Measurements from ENCODE around the gene PEAK1. TPM values are rescaled to one million over a fixed set of nuclear protein-coding genes. Genes with fewer than 3 reads are reported as not detected.

The PEAK1 gene
- total RNA-seq, 1 donor from 2014 or later: 34.2 TPM

- Mint-ChIP-seq H3K9me3 (no peaks in the 10 kb centered on the region), H3K27ac (no peak overlapping the region), H3K27me3 (no peaks in the 10 kb centered on the region), H3K36me3 (ENCODE audit: low read depth) (no peaks in the 10 kb centered on the region), H3K4me3 (no peak overlapping the region), H3K4me1 (peaks cover 39% of the 10 kb centered on the region)
- TF ChIP-seq, protein P1, sequence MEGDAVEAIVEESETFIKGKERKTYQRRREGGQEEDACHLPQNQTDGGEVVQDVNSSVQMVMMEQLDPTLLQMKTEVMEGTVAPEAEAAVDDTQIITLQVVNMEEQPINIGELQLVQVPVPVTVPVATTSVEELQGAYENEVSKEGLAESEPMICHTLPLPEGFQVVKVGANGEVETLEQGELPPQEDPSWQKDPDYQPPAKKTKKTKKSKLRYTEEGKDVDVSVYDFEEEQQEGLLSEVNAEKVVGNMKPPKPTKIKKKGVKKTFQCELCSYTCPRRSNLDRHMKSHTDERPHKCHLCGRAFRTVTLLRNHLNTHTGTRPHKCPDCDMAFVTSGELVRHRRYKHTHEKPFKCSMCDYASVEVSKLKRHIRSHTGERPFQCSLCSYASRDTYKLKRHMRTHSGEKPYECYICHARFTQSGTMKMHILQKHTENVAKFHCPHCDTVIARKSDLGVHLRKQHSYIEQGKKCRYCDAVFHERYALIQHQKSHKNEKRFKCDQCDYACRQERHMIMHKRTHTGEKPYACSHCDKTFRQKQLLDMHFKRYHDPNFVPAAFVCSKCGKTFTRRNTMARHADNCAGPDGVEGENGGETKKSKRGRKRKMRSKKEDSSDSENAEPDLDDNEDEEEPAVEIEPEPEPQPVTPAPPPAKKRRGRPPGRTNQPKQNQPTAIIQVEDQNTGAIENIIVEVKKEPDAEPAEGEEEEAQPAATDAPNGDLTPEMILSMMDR (IDR thresholded peaks at IDR 0.05): no peak
- intact Hi-C loops (cut with micrococcal nuclease): no loop called here
- DNase-seq: no peak
- no peak for ATAC-seq (ENCODE audit: low read depth)
- CTCF ChIA-PET: no interaction called here
- POLR2A ChIA-PET: no interaction called here
Measured at GRCh38 chr15:77384589-77385359, 35.1 kb downstream of the PEAK1 start.

DNA sequence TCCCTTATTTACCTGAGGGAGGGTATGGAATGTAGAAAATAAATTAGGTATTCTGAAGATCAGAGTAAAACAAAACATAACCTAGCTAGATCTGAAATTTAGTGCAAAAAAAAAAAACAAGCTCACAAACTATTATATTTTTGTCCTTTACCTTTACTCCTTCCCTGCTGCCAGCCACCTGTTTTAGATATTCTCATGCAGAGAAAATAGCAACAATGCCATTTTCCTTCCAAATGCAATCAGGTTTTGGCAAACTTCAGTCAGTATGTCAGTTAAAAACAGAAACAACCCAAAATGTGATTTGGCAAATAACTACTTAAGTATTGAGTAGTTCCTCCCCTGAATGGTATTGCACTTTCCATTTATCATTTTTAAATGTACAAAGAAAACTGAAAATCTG, 35.8 kb downstream of the PEAK1 start:
- TF ChIP-seq, protein P1 (IDR thresholded peaks at IDR 0.05): no peak
- POLR2A ChIA-PET: no interaction called here
- no peak for DNase-seq
- Mint-ChIP-seq H3K27me3 (no peaks in the 10 kb centered on the region), H3K9me3 (no peaks in the 10 kb centered on the region), H3K4me1 (peaks cover 32% of the 10 kb centered on the region), H3K27ac (no peak overlapping the region), H3K4me3 (no peak overlapping the region), H3K36me3 (ENCODE audit: low read depth) (no peaks in the 10 kb centered on the region)
- intact Hi-C loops (cut with micrococcal nuclease): no loop called here
- CTCF ChIA-PET: no interaction called here
- no peak for ATAC-seq (ENCODE audit: low read depth)

DNA sequence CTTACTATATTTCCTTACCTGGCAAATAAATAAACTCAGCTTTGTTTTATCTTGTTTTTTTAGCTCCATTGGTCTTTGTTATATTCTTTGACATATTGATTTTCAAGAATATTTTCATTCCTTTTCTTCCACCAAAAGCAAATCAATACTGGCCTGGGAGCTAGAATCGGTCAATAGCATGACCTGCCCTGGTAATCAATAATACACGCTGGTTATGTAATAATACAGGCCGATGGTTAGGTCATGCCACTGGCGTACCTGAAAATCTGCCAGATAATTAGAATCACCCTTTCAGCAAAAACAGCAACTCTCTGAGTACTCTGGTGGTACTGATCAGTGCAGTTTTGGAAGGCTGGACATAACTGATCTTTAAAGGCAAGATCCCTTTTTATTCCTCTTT, 39.9 kb downstream of the PEAK1 start:
- ChIA-PET CTCF (interaction anchor here (0.9 kb wide), 1 partner anchor 41 kb away, joined by 3 read pairs; no protein-coding TSS in a partner anchor), POLR2A (no interaction called here)

GRCh38 chr15:77376770-77377169, 43.1 kb downstream of the PEAK1 start:
- POLR2A ChIA-PET: no interaction called here
- Mint-ChIP-seq H3K27ac (no peak overlapping the region), H3K4me3 (no peak overlapping the region), H3K4me1 (peaks cover 15% of the 10 kb centered on the region), H3K36me3 (ENCODE audit: low read depth) (no peaks in the 10 kb centered on the region), H3K9me3 (no peaks in the 10 kb centered on the region), H3K27me3 (no peaks in the 10 kb centered on the region)
- CTCF ChIA-PET: no interaction called here
- TF ChIP-seq, protein P1 (IDR thresholded peaks at IDR 0.05): no peak
- DNase-seq (no peak), ATAC-seq (ENCODE audit: low read depth) (no peak)
- intact Hi-C loops (cut with micrococcal nuclease): no loop called here

More for the DNA sequence above, 39.9 kb downstream of the PEAK1 start:
- TF ChIP-seq, protein P1 (IDR thresholded peaks at IDR 0.05): no peak
- H3K27me3 Mint-ChIP-seq: no peaks in the 10 kb centered on the region
- no peak overlapping the region for H3K27ac Mint-ChIP-seq
- no peak for ATAC-seq (ENCODE audit: low read depth)
- DNase-seq: no peak
- H3K4me3 Mint-ChIP-seq: no peak overlapping the region
- intact Hi-C loops (cut with micrococcal nuclease): no loop called here
- H3K9me3 Mint-ChIP-seq: no peaks in the 10 kb centered on the region
- H3K4me1 Mint-ChIP-seq: peaks cover 15% of the 10 kb centered on the region
- H3K36me3 Mint-ChIP-seq (ENCODE audit: low read depth): no peaks in the 10 kb centered on the region

DNA sequence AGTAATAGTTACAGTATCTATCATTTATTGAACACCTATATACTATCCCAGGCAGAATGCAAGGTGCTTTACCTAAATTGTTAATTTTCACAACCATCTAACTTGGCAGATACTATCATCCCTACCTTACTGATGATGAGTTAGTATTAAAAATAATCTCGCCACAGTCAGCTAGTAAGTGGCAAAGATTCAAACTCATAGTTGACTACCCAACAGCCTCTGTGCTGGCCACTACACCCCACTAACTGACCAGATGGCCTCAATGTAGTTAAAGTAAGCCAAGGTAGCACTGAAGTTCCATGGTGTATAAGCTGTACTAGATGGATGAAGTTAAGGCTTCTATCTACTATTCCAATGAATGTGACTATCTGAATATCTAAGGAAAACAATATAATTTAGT, 44.8 kb downstream of the PEAK1 start:
- intact Hi-C loops (cut with micrococcal nuclease): no loop called here
- TF ChIP-seq, protein P1 (IDR thresholded peaks at IDR 0.05): no peak
- Mint-ChIP-seq H3K4me1 (peaks cover 21% of the 10 kb centered on the region), H3K4me3 (no peak overlapping the region), H3K9me3 (no peaks in the 10 kb centered on the region), H3K27ac (no peak overlapping the region), H3K36me3 (ENCODE audit: low read depth) (no peaks in the 10 kb centered on the region), H3K27me3 (no peaks in the 10 kb centered on the region)
- no peak for DNase-seq
- ChIA-PET CTCF (no interaction called here), POLR2A (no interaction called here)
- ATAC-seq (ENCODE audit: low read depth): no peak
